Adrenal gland (tissue), 12 donors: Measurements from ENCODE around the gene ARHGAP22. TPM values are rescaled to one million over a fixed set of nuclear protein-coding genes. Genes with fewer than 3 reads are reported as not detected.

ENCODE experiments used
- DNase-seq, 7 donors: peaks; one replicate each; pipeline ENCODE4 v3.0.0-alpha.2; 2019 to 2020
- H3K27ac ChIP-seq, 5 donors: fragments of 200-600 bp; sonication (generic) in 4 of 5; 1 replicate in 3 of 5; 2 replicates in 2 of 5; pipeline versions ENCODE4 v1.5.1 to v1.8.0; 2016 to 2020; ENCODE audit warnings: mild to moderate bottlenecking in 1 of 5
- H3K27me3 ChIP-seq: fragments of 200-600 bp; 2 replicates; pipeline ENCODE4 v1.8.0; 2021
- H3K36me3 ChIP-seq, 2 donors: fragments of 200-600 bp; replicated peaks in 1 of 2; 1 replicate in 1 of 2; 2 replicates in 1 of 2; pipeline versions ENCODE4 v1.5.1 to v1.8.0; 2018 to 2022
- H3K4me1 ChIP-seq, 2 donors: fragments of 200-600 bp; replicated peaks in 1 of 2; 1 replicate in 1 of 2; 2 replicates in 1 of 2; pipeline versions ENCODE4 v1.5.1 to v1.8.0; 2018 to 2021
- H3K4me3 ChIP-seq, 4 donors: fragments of 200-600 bp; sonication (generic) in 3 of 4; one replicate each; pipeline ENCODE4 v1.5.1; 2016 to 2018
- H3K9me3 ChIP-seq, 3 donors: fragments of 200-600 bp; sonication (generic) in 1 of 3; replicated peaks in 1 of 3; 1 replicate in 2 of 3; 2 replicates in 1 of 3; pipeline versions ENCODE4 v1.5.1 to v1.8.0; 2016 to 2021
- POLR2A ChIP-seq, 2 donors: fragments of 450-650 bp; IDR thresholded peaks; one replicate each; pipeline ENCODE4 v1.6.1; 2017; ENCODE audit warnings: antibody characterized with exemption in 2 of 2, mild to moderate bottlenecking in 2 of 2, moderate library complexity in 1 of 2
- WGBS, 4 donors: extraction: QIAGEN DNeasy Blood & Tissue Kit in 2 of 4; methylation state at CpG; one replicate each; pipeline versions ENCODE4 v1.1.5 to v1.1.7; 2013 to 2017; 5-methylcytosine and 5-hydroxymethylcytosine counted together
- intact Hi-C, 2 donors: fragments of 100-400 bp; cut with DNase I; formaldehyde crosslinking; loops; one replicate each; pipeline versions ENCODE4 v1.14.1 to v1.15.0; 2022 to 2023
- polyA plus RNA-seq, 3 donors: library from polyadenylated mRNA; stranded (reverse); fragments of 200-250 nt in 2 of 3; fragments of 350-450 nt in 1 of 3; fragmentation: Illumina TruSeq in 1 of 3; extraction: RNeasy Lipid Tissue Mini Kit (QIAGEN cat#74804) in 1 of 3; gene quantifications; one replicate each; pipeline ENCODE4 v1.2.3, GENCODE V29; 2013 to 2014
- total RNA-seq, 9 donors: library from RNA; depleted of rRNA in 4 of 9; stranded (reverse); fragments of >200 nt in 4 of 9; fragments of 120-200 nt in 1 of 9; fragmentation: NEBNext Ultra II Directional in 1 of 9; extraction: Animal tissue kit (Norgen Biotek cat#: 25700) in 1 of 9; gene quantifications; one replicate each; pipeline versions ENCODE4 v1.1.0 to v1.2.4, GENCODE V29; 2013 to 2023
- TF ChIP-seq, protein P1 (sequence below), 6 experiments: fragments of 450-650 bp in 4 of 6; fragments of 200-600 bp in 2 of 6; sonication (generic) in 1 of 6; IDR thresholded peaks; 1 replicate in 5 of 6; 2 replicates in 1 of 6; pipeline versions ENCODE4 v1.5.1 to v1.8.0; 2016 to 2021; ENCODE audit warnings: antibody characterized with exemption in 6 of 6, mild to moderate bottlenecking in 2 of 6, moderate library complexity in 1 of 6
- donor health status: healthy with polysubstance abuse.
- donor health status: Bipolar disorder and iron deficiency.
- donor health status: DM: yes; HTN: yes; CAD: no.
- donor health status: DM: no; HTN: no; CAD: no.
- donor health status: DM: no; HTN: no; CAD: no.
- donor health status: DM: yes; HTN: yes; CAD: no.

Gene ARHGAP22
- total and polyA plus RNA-seq, 12 donors = 0.91 to 11.6 (median 4.6) TPM

DNA sequence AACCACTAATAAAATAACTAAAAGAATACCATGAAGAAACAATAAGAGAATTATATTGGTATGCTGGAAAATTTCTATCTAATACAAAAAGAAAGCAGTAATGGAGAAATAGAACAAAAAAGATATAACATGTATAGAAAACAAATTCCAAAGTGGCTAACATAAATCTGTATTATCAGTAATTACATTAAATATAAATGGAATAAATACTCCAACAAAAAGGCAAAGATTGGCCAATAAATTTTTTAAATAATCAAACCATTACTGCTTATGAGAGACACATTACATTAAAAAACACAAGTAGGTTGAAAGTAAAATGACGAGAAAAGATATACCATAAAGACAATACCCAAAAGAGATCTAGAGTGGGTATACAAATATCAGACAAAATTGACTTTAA lies 90.0 kb downstream of the ARHGAP22 start:
- WGBS, 4 donors = 68 to 81% (median 72%) methylated on average over 1 of the region's 1 CpG
- H3K4me1 ChIP-seq = no peaks in the 10 kb centered on the region
- DNase-seq = no peak
- TF ChIP-seq POLR2A (IDR thresholded peaks at IDR 0.05) = no peak
- TF ChIP-seq, protein P1, sequence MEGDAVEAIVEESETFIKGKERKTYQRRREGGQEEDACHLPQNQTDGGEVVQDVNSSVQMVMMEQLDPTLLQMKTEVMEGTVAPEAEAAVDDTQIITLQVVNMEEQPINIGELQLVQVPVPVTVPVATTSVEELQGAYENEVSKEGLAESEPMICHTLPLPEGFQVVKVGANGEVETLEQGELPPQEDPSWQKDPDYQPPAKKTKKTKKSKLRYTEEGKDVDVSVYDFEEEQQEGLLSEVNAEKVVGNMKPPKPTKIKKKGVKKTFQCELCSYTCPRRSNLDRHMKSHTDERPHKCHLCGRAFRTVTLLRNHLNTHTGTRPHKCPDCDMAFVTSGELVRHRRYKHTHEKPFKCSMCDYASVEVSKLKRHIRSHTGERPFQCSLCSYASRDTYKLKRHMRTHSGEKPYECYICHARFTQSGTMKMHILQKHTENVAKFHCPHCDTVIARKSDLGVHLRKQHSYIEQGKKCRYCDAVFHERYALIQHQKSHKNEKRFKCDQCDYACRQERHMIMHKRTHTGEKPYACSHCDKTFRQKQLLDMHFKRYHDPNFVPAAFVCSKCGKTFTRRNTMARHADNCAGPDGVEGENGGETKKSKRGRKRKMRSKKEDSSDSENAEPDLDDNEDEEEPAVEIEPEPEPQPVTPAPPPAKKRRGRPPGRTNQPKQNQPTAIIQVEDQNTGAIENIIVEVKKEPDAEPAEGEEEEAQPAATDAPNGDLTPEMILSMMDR (IDR thresholded peaks at IDR 0.05) = no peak
- intact Hi-C loops = no loop called here
- H3K4me3 ChIP-seq = no peak overlapping the region
- H3K9me3 ChIP-seq = no peaks in the 10 kb centered on the region
- H3K27ac ChIP-seq = no peak overlapping the region
- no peaks in the 10 kb centered on the region for H3K36me3 ChIP-seq
- no peaks in the 10 kb centered on the region for H3K27me3 ChIP-seq

DNA sequence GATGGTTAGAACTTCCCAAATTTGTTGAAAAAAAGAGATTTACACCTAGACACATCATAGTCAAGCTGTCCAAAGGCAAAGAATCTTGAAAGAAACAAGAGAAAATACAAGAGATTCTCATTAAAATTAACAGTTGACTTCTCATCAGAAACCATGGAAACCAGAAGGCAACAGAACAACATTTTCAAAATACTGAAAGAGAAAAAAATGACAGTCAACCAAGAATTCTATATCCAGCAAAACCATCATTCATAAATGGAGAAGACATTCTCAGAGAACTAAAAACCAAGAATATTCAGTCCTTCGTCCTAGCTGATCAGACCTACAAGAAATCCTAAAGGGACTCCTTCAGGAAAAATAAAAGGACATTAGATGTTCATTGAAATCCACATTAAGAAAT lies 90.6 kb downstream of the ARHGAP22 start:
- WGBS, 4 donors = 71 to 91% (median 81%) methylated on average over 1 of the region's 1 CpG
- no peak overlapping the region for H3K4me3 ChIP-seq
- no peaks in the 10 kb centered on the region for H3K9me3 ChIP-seq
- no peaks in the 10 kb centered on the region for H3K4me1 ChIP-seq
- H3K36me3 ChIP-seq = no peaks in the 10 kb centered on the region
- TF ChIP-seq POLR2A (IDR thresholded peaks at IDR 0.05) = no peak
- TF ChIP-seq, protein P1 (IDR thresholded peaks at IDR 0.05) = no peak
- no peak for DNase-seq
- H3K27me3 ChIP-seq = no peaks in the 10 kb centered on the region
- intact Hi-C loops = no loop called here
- no peak overlapping the region for H3K27ac ChIP-seq

DNA sequence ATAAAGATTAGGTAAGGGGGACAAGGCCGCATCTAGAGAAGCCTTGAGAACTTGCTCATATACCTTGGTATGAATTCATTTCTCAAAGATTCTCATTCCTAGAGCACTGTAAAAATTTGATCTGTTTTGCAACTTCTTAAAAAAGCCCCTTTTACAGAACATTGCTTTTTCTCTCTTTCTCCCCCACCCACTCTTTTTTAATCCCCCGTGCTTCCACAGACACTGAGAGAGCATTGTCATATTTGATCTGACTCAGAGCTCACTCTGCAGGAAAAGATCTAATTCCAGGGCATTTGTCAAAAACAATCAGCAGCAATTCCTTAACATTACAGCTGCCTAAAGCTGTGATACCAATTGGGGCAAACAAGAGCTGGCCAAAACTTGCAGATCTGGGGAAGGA lies 92.0 kb downstream of the ARHGAP22 start:
- Histone ChIP-seq H3K27ac (no peak overlapping the region), H3K9me3 (no peaks in the 10 kb centered on the region), H3K36me3 (no peaks in the 10 kb centered on the region), H3K27me3 (no peaks in the 10 kb centered on the region), H3K4me1 (no peaks in the 10 kb centered on the region), H3K4me3 (no peak overlapping the region)
- intact Hi-C loops = no loop called here
- WGBS, 4 donors = 73 to 80% (median 76%) methylated on average over 2 of the region's 2 CpGs
- DNase-seq = no peak
- TF ChIP-seq POLR2A (IDR thresholded peaks at IDR 0.05) = no peak
- TF ChIP-seq, protein P1 (IDR thresholded peaks at IDR 0.05) = no peak

DNA sequence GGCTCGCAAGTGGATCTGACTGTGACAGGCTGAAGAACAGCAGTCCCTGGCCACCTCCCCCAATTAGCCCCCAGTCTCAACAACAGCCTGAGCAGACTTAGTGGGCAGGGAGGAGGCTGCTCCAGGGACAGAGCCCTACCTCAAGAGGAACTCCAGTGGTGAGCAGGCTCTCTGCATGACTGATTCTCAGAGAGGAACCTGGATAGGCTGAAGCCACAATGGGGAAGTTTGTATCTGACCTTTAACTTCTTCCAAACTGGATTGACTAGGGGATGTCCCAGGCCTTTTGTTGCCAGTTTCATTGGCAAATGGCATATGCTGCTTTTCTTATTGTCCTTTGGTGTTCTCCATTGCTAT lies 93.0 kb downstream of the ARHGAP22 start:
- Histone ChIP-seq H3K4me3 (no peak overlapping the region), H3K36me3 (no peaks in the 10 kb centered on the region), H3K27ac (no peak overlapping the region), H3K9me3 (no peaks in the 10 kb centered on the region), H3K4me1 (no peaks in the 10 kb centered on the region), H3K27me3 (no peaks in the 10 kb centered on the region)
- intact Hi-C loops = no loop called here
- peak in 3 of 7 donors; percentile 12 to 49 (median 20) for DNase-seq
- WGBS, 4 donors = 60 to 86% (median 74%) methylated on average over 1 of the region's 1 CpG; no CpG with 5 or more reads in 1 of the 4 donors
- TF ChIP-seq, protein P1 (IDR thresholded peaks at IDR 0.05) = no peak
- TF ChIP-seq POLR2A (IDR thresholded peaks at IDR 0.05) = no peak
